K562 (cell line): Measurements from ENCODE around the gene CACNB1.

ENCODE experiments used
- CTCF ChIP-seq, 3 experiments: IDR thresholded peaks in 2 of 3; conservative IDR thresholded peaks in 1 of 3; 2 replicates each; pipeline ENCODE4 v1.5.1; 2011 to 2012; ENCODE audit warnings: low read length in 3 of 3, mild to moderate bottlenecking in 3 of 3, control low read depth in 2 of 3, improper control_type of control experiment in 1 of 3, inconsistent platforms in 1 of 3, low read depth in 1 of 3, mixed read lengths in 1 of 3, moderate library complexity in 1 of 3; ENCODE audit not compliant: insufficient read depth in 2 of 3
- GTF2F1 ChIP-seq: IDR thresholded peaks from 2 replicates; pipeline ENCODE4 v1.6.1; 2011; ENCODE audit warnings: low read depth, low read length, improper control_type of control experiment
- HDAC3 ChIP-seq: fragments of 450-650 bp; IDR thresholded peaks from 2 replicates; pipeline ENCODE4 v1.6.1; 2018; ENCODE audit warnings: borderline replicate concordance, mild to moderate bottlenecking, moderate library complexity; ENCODE audit not compliant: partially characterized antibody
- POLR2A ChIP-seq: fragments of 450-650 bp; conservative IDR thresholded peaks from 2 replicates; pipeline ENCODE4 v1.6.1; 2016
- SRF ChIP-seq, 2 experiments: fragments of 250-450, 450-650 bp in 1 of 2; sonication (Bioruptor Pico) in 1 of 2; sonication (generic) in 1 of 2; formaldehyde crosslinking; IDR thresholded peaks; 2 replicates each; pipeline versions ENCODE4 v1.5.0 to v1.5.1; 2020 to 2022; ENCODE audit warnings: mild to moderate bottlenecking in 1 of 2, missing genetic modification reagents in 1 of 2
- STAG1 ChIP-seq: sonication (generic); formaldehyde crosslinking; IDR thresholded peaks from 2 replicates; pipeline ENCODE4 v1.5.0; 2020; ENCODE audit warnings: missing genetic modification reagents, borderline replicate concordance

- TF ChIP-seq HDAC3, result no peak
- TF ChIP-seq STAG1, result no peak
- no peak for TF ChIP-seq CTCF (IDR thresholded peaks at IDR 0.05 in 2 of 3, conservative IDR thresholded peaks at IDR 0.05 in 1 of 3; ENCODE audit: insufficient read depth in 2 of 3, low read depth in 1 of 3, low read length in 3 of 3)
- TF ChIP-seq SRF (CRISPR knock-in tag; IDR thresholded peaks at IDR 0.05), result no peak
- TF ChIP-seq POLR2A, result no peak
- no peak for TF ChIP-seq GTF2F1
These were observed 53.0 kb downstream of the CACNB1 start for GRCh38 chr17:39144416-39144840.
